Measurements from ENCODE around the gene EIF4E2.
A peak's percentile ranks its signal among the peaks of the same experiment; 100 is the strongest.

- TF ChIP-seq CTCF (IDR thresholded peaks at IDR 0.05; ENCODE audit: insufficient read depth, low read depth, low read length) (peak; percentile 56), EZH2 (IDR thresholded peaks at IDR 0.05; ENCODE audit: insufficient read depth, low read length) (no peak)
Observed at GRCh38 chr2:232611559-232612218, 61.2 kb downstream of the EIF4E2 start.

All from astrocyte (in vitro differentiated cells and primary cell).